DND-41 (cell line): ENCODE data around the gene MMP24.

Source experiments
- ATAC-seq: fragments of 200-7000 bp; cut with Tn5 transposase; 3 replicates; pipeline ENCODE4 v1.9.1; 2021; ENCODE audit warnings: low read depth; ENCODE audit not compliant: insufficient read depth
- DNase-seq: peaks from one replicate; pipeline ENCODE4 v3.0.0-alpha.2; 2020
- H2AFZ ChIP-seq: 2 replicates; pipeline ENCODE4 v1.6.0; 2012; ENCODE audit warnings: low read depth, low read length
- H3K27ac ChIP-seq: 2 replicates; pipeline ENCODE4 v1.5.1; 2012; ENCODE audit warnings: low read length, inconsistent platforms
- H3K27me3 ChIP-seq: fragments of 200-600 bp; sonication (generic); 2 replicates; pipeline ENCODE4 v1.6.0; 2012; ENCODE audit warnings: low read length, mild to moderate bottlenecking, inconsistent platforms; ENCODE audit not compliant: insufficient read depth, poor library complexity
- H3K36me3 ChIP-seq: 2 replicates; pipeline ENCODE4 v1.5.1; 2012; ENCODE audit warnings: low read length, inconsistent platforms; ENCODE audit not compliant: insufficient read depth
- H3K4me1 ChIP-seq: 2 replicates; pipeline ENCODE4 v1.5.1; 2012; ENCODE audit warnings: mild to moderate bottlenecking, low read length; ENCODE audit not compliant: insufficient read depth
- H3K4me2 ChIP-seq: 2 replicates; pipeline ENCODE4 v1.6.0; 2012; ENCODE audit warnings: mild to moderate bottlenecking, moderate library complexity, low read length, inconsistent platforms; ENCODE audit not compliant: insufficient read depth
- H3K4me3 ChIP-seq, 2 experiments: fragments of 200-600 bp in 1 of 2; shearing (Covaris generic) in 1 of 2; 2 replicates each; pipeline ENCODE4 v1.5.1; 2012 to 2016; ENCODE audit warnings: inconsistent platforms in 2 of 2, low read length in 2 of 2, mild to moderate bottlenecking in 2 of 2, low read depth in 1 of 2, moderate library complexity in 1 of 2
- H3K79me2 ChIP-seq: 2 replicates; pipeline ENCODE4 v1.6.0; 2012; ENCODE audit warnings: low read length, inconsistent platforms; ENCODE audit not compliant: insufficient read depth
- H3K9ac ChIP-seq: 2 replicates; pipeline ENCODE4 v1.6.0; 2012; ENCODE audit warnings: low read depth, mild to moderate bottlenecking, inconsistent platforms, low read length, moderate library complexity
- H3K9me3 ChIP-seq: 2 replicates; pipeline ENCODE4 v1.5.1; 2012; ENCODE audit warnings: low read length, moderate library complexity, mild to moderate bottlenecking, inconsistent platforms; ENCODE audit not compliant: insufficient read depth, severe bottlenecking
- H4K20me1 ChIP-seq: 2 replicates; pipeline ENCODE4 v1.6.0; 2012; ENCODE audit warnings: low read length; ENCODE audit not compliant: insufficient read depth
- CTCF ChIP-seq: IDR thresholded peaks from 2 replicates; pipeline ENCODE4 v1.5.1; 2012; ENCODE audit warnings: borderline replicate concordance, low read length, moderate library complexity, mild to moderate bottlenecking; ENCODE audit not compliant: poor library complexity, severe bottlenecking; ENCODE audit errors: extremely low read depth
- EZH2 ChIP-seq: IDR thresholded peaks from 3 replicates; pipeline ENCODE4 v1.6.1; 2012; ENCODE audit warnings: borderline replicate concordance, low read depth, mild to moderate bottlenecking, moderate library complexity, low read length, inconsistent platforms; ENCODE audit not compliant: severe bottlenecking

The MMP24 gene

GRCh38 chr20:35300469-35301262, 74.2 kb downstream of the MMP24 start:
- Histone ChIP-seq H3K9me3 (no peaks in the 10 kb centered on the region), H3K4me3 (no peak overlapping the region), H3K4me1 (no peaks in the 10 kb centered on the region), H3K79me2 (no peaks in the 10 kb centered on the region), H4K20me1 (no peaks in the 10 kb centered on the region), H3K36me3 (peaks cover 16% of the 10 kb centered on the region), H3K9ac (no peak overlapping the region), H3K27me3 (no peaks in the 10 kb centered on the region), H3K4me2 (no peak overlapping the region), H2AFZ (no peak overlapping the region), H3K27ac (no peak overlapping the region)
- ATAC-seq (no peak), DNase-seq (no peak)
- TF ChIP-seq EZH2 = no peak
- no peak for TF ChIP-seq CTCF

GRCh38 chr20:35301426-35301825, 74.9 kb downstream of the MMP24 start:
- H3K27ac ChIP-seq = no peak overlapping the region

GRCh38 chr20:35302421-35303335, 76.2 kb downstream of the MMP24 start:
- Histone ChIP-seq H3K4me1 (no peaks in the 10 kb centered on the region), H3K27me3 (no peaks in the 10 kb centered on the region), H3K9ac (no peak overlapping the region), H3K4me2 (no peak overlapping the region), H3K4me3 (no peak overlapping the region), H3K9me3 (no peaks in the 10 kb centered on the region), H3K79me2 (no peaks in the 10 kb centered on the region), H2AFZ (no peak overlapping the region), H4K20me1 (no peaks in the 10 kb centered on the region), H3K27ac (no peak overlapping the region), H3K36me3 (peaks cover 27% of the 10 kb centered on the region)
- DNase-seq = no peak
- ATAC-seq = no peak
- TF ChIP-seq EZH2 (no peak), CTCF (no peak)

More at GRCh38 chr20:35301426-35301825, 74.9 kb downstream of the MMP24 start:
- Histone ChIP-seq H3K9ac (no peak overlapping the region), H2AFZ (no peak overlapping the region), H4K20me1 (no peaks in the 10 kb centered on the region), H3K4me1 (no peaks in the 10 kb centered on the region), H3K4me3 (no peak overlapping the region), H3K9me3 (no peaks in the 10 kb centered on the region), H3K79me2 (no peaks in the 10 kb centered on the region), H3K36me3 (peaks cover 24% of the 10 kb centered on the region), H3K4me2 (no peak overlapping the region), H3K27me3 (no peaks in the 10 kb centered on the region)
- ATAC-seq (no peak), DNase-seq (no peak)
- TF ChIP-seq EZH2 (no peak), CTCF (no peak)
